Lung (tissue), 12 donors: Measurements from ENCODE around the gene NCSTN. TPM values are rescaled to one million over a fixed set of nuclear protein-coding genes. Genes with fewer than 3 reads are reported as not detected.

Experiments
- ATAC-seq: fragments of 200-7000 bp; cut with Tn5 transposase; one replicate; pipeline ENCODE4 v1.9.1; 2020; ENCODE audit warnings: moderate number of reproducible peaks; ENCODE audit not compliant: insufficient read depth, low FRiP score
- DNase-seq, 3 donors: peaks; one replicate each; pipeline ENCODE4 v3.0.0-alpha.2; 2013 to 2017
- H3K27ac ChIP-seq, 2 donors: one replicate each; pipeline ENCODE4 v1.5.1; 2013; ENCODE audit warnings: mild to moderate bottlenecking in 2 of 2, moderate library complexity in 2 of 2, control low read depth in 1 of 2, inconsistent platforms in 1 of 2, low read depth in 1 of 2, low read length in 1 of 2
- H3K27me3 ChIP-seq, 3 donors: one replicate each; pipeline ENCODE4 v1.5.1; 2013; ENCODE audit warnings: low read length in 2 of 3; ENCODE audit not compliant: control insufficient read depth in 3 of 3, insufficient read depth in 3 of 3
- H3K36me3 ChIP-seq, 4 donors: one replicate each; pipeline ENCODE4 v1.5.1; 2013; ENCODE audit warnings: low read length in 4 of 4, mild to moderate bottlenecking in 1 of 4, moderate library complexity in 1 of 4; ENCODE audit not compliant: control insufficient read depth in 4 of 4, insufficient read depth in 4 of 4
- H3K4me1 ChIP-seq, 5 donors: one replicate each; pipeline ENCODE4 v1.5.1; 2013; ENCODE audit warnings: low read length in 5 of 5, mild to moderate bottlenecking in 2 of 5, moderate library complexity in 1 of 5; ENCODE audit not compliant: control insufficient read depth in 5 of 5, insufficient read depth in 5 of 5
- H3K4me3 ChIP-seq: one replicate; pipeline ENCODE4 v1.5.1; 2013; ENCODE audit warnings: mild to moderate bottlenecking, control low read depth, moderate library complexity
- H3K9ac ChIP-seq, 2 donors: one replicate each; pipeline ENCODE4 v1.5.1; 2013; ENCODE audit warnings: low read length in 2 of 2, control low read depth in 1 of 2; ENCODE audit not compliant: insufficient read depth in 1 of 2
- H3K9me3 ChIP-seq, 4 donors: one replicate each; pipeline ENCODE4 v1.5.1; 2013; ENCODE audit warnings: low read length in 3 of 4, mild to moderate bottlenecking in 1 of 4, moderate library complexity in 1 of 4; ENCODE audit not compliant: control insufficient read depth in 4 of 4, insufficient read depth in 3 of 4
- CTCF ChIP-seq: IDR thresholded peaks from 2 replicates; pipeline ENCODE4 v1.5.1; 2012; ENCODE audit warnings: mild to moderate bottlenecking; ENCODE audit errors: control extremely low read depth, extremely low read depth
- WGBS, 2 donors: extraction: QIAGEN DNeasy Blood & Tissue Kit; methylation state at CpG; one replicate each; pipeline ENCODE4 v1.1.7; 2013; 5-methylcytosine and 5-hydroxymethylcytosine counted together
- polyA plus RNA-seq, 2 donors: library from polyadenylated mRNA; stranded (reverse); fragments of 200-250 nt; gene quantifications; one replicate each; pipeline ENCODE4 v1.2.1, GENCODE V29; 2013
- total RNA-seq, 2 donors: library from RNA; depleted of rRNA in 1 of 2; stranded (reverse); fragments of >200 nt in 1 of 2; gene quantifications; one replicate each; pipeline ENCODE4 v1.2.1, GENCODE V29; 2014 to 2021
- donor health status: control.
- donor health status: control.
- donor health status: Bipolar disorder and iron deficiency.
- donor health status: healthy.
- donor health status: DM: yes; HTN: yes; CAD: no.

The NCSTN gene
- total and polyA plus RNA-seq, 4 donors, result 46.5 to 85.9 (median 77.8) TPM

GRCh38 chr1:160338580-160338979 is 4.6 kb upstream of the NCSTN start:
- Histone ChIP-seq H3K27me3 (no peaks in the 10 kb centered on the region), H3K4me1 (peaks cover 0 to 16% (median 5%) of the 10 kb centered on the region in 5 donors), H3K9ac (no peak overlapping the region), H3K9me3 (no peaks in the 10 kb centered on the region), H3K4me3 (no peak overlapping the region), H3K27ac (no peak overlapping the region), H3K36me3 (peaks cover 14 to 42% (median 15%) of the 10 kb centered on the region in 4 donors)
- ATAC-seq (no peak), DNase-seq (no peak)
- 25 to 67% methylated on average over 4 of the region's 4 CpGs for WGBS, 2 donors
- no peak for TF ChIP-seq CTCF

GRCh38 chr1:160340146-160340545 is 3.0 kb upstream of the NCSTN start:
- WGBS, 2 donors, result 84 to 90% methylated on average over 3 of the region's 3 CpGs
- TF ChIP-seq CTCF, result no peak

GRCh38 chr1:160340866-160341265 is 2.3 kb upstream of the NCSTN start:
- Histone ChIP-seq H3K9me3 (no peaks in the 10 kb centered on the region), H3K4me3 (no peak overlapping the region), H3K27me3 (no peaks in the 10 kb centered on the region), H3K9ac (peak overlapping the region; percentile 4 to 52), H3K4me1 (peaks cover 0 to 25% (median 12%) of the 10 kb centered on the region in 5 donors), H3K27ac (no peak overlapping the region), H3K36me3 (peaks cover 9 to 35% (median 15%) of the 10 kb centered on the region in 4 donors)
- TF ChIP-seq CTCF, result no peak
- WGBS, 2 donors, result 62 to 70% methylated on average over 2 of the region's 2 CpGs
- DNase-seq (no peak), ATAC-seq (no peak)

More at GRCh38 chr1:160340146-160340545, 3.0 kb upstream of the NCSTN start:
- H3K36me3 ChIP-seq, result peaks cover 9 to 31% (median 14%) of the 10 kb centered on the region in 4 donors
- peaks cover 0 to 25% (median 12%) of the 10 kb centered on the region in 5 donors for H3K4me1 ChIP-seq
- no peaks in the 10 kb centered on the region for H3K9me3 ChIP-seq
- H3K9ac ChIP-seq, result no peak overlapping the region
- no peak overlapping the region for H3K27ac ChIP-seq
- no peaks in the 10 kb centered on the region for H3K27me3 ChIP-seq
- ATAC-seq (no peak), DNase-seq (no peak)
- H3K4me3 ChIP-seq, result no peak overlapping the region

GRCh38 chr1:160342526-160342925 is 657 bp upstream of the NCSTN start:
- peaks cover 6 to 34% (median 15%) of the 10 kb centered on the region in 4 donors for H3K36me3 ChIP-seq
- ATAC-seq, result peak; percentile 1

More at GRCh38 chr1:160342526-160342925, 657 bp upstream of the NCSTN start:
- Histone ChIP-seq H3K27ac (peak overlapping the region; percentile 75 to 90), H3K9me3 (no peaks in the 10 kb centered on the region), H3K27me3 (no peaks in the 10 kb centered on the region), H3K9ac (peak overlapping the region; percentile 94), H3K4me3 (peak overlapping the region; percentile 92), H3K4me1 (peaks cover 0 to 25% (median 12%) of the 10 kb centered on the region in 5 donors)
- TF ChIP-seq CTCF, result no peak
- DNase-seq, result peak in 2 of 3 donors; percentile 19 to 51
- 0% methylated on average over 7 of the region's 7 CpGs for WGBS, 2 donors
